DOHH2 (cell line): ENCODE results near the gene ACTMAP.

Experiments used
- H3F3A ChIP-seq: fragments of 200-600 bp; sonication (generic), shearing (Covaris generic); 2 replicates; pipeline ENCODE4 v1.6.0; 2016; ENCODE audit warnings: antibody characterized with exemption, mild to moderate bottlenecking; ENCODE audit not compliant: control insufficient read depth, insufficient read depth
- H3K27ac ChIP-seq: fragments of 200-600 bp; sonication (generic); 2 replicates; pipeline ENCODE4 v1.5.1; 2014; ENCODE audit warnings: low read depth, mild to moderate bottlenecking, low read length, moderate library complexity
- H3K27me3 ChIP-seq: fragments of 200-600 bp; sonication (generic); 2 replicates; pipeline ENCODE4 v1.6.1; 2014; ENCODE audit warnings: mild to moderate bottlenecking, low read length, mixed read lengths; ENCODE audit not compliant: control insufficient read depth
- H3K36me3 ChIP-seq: fragments of 200-600 bp; sonication (generic); 2 replicates; pipeline ENCODE4 v1.6.1; 2014; ENCODE audit warnings: mild to moderate bottlenecking, low read length, moderate library complexity, mixed read lengths; ENCODE audit not compliant: control insufficient read depth
- H3K4me1 ChIP-seq: fragments of 200-600 bp; sonication (generic); 2 replicates; pipeline ENCODE4 v1.6.1; 2014; ENCODE audit warnings: mild to moderate bottlenecking, low read length, mixed read lengths; ENCODE audit not compliant: control insufficient read depth
- H3K4me2 ChIP-seq: fragments of 200-600 bp; sonication (generic); 2 replicates; pipeline ENCODE4 v1.6.0; 2014; ENCODE audit warnings: mild to moderate bottlenecking, low read length, moderate library complexity
- H3K4me3 ChIP-seq: fragments of 200-600 bp; sonication (generic); 2 replicates; pipeline ENCODE4 v1.5.1; 2014; ENCODE audit warnings: mild to moderate bottlenecking, low read length, mixed read lengths
- H3K79me2 ChIP-seq: fragments of 200-600 bp; sonication (generic); 2 replicates; pipeline ENCODE4 v1.6.1; 2014; ENCODE audit warnings: mild to moderate bottlenecking, low read length, mixed read lengths; ENCODE audit not compliant: control insufficient read depth
- H3K9me2 ChIP-seq: fragments of 200-600 bp; sonication (generic); replicated peaks from 2 replicates; pipeline ENCODE4 v1.6.1; 2014; ENCODE audit warnings: mild to moderate bottlenecking, low read length, mixed read lengths; ENCODE audit not compliant: control insufficient read depth
- H3K9me3 ChIP-seq: fragments of 200-600 bp; sonication (generic); 2 replicates; pipeline ENCODE4 v1.6.1; 2014; ENCODE audit warnings: antibody characterized with exemption, low read length, mixed read lengths; ENCODE audit not compliant: control insufficient read depth, insufficient read depth
- H4K20me1 ChIP-seq: fragments of 200-600 bp; sonication (generic); 2 replicates; pipeline ENCODE4 v1.6.0; 2014; ENCODE audit warnings: low read depth, mild to moderate bottlenecking, antibody characterized with exemption, low read length, moderate library complexity; ENCODE audit not compliant: control insufficient read depth, insufficient read depth
- EZH2phosphoT487 ChIP-seq: fragments of 200-600 bp; sonication (generic); IDR thresholded peaks from 2 replicates; pipeline ENCODE4 v1.6.1; 2017; ENCODE audit warnings: borderline replicate concordance, mild to moderate bottlenecking, antibody characterized with exemption, low read length, moderate library complexity, mixed read lengths
- TF ChIP-seq, protein P1 (sequence below): fragments of 200-600 bp; sonication (generic); IDR thresholded peaks from one replicate; pipeline ENCODE4 v1.5.1; 2014; ENCODE audit warnings: antibody characterized with exemption, mild to moderate bottlenecking, low read depth, low read length; ENCODE audit not compliant: poor library complexity, severe bottlenecking

Gene ACTMAP

GRCh38 chr19:40691421-40692211 is 58.7 kb downstream of the ACTMAP start:
- Histone ChIP-seq H3K4me2 (peak overlapping the region; percentile 90), H3K79me2 (no peaks in the 10 kb centered on the region), H3F3A (no peaks in the 10 kb centered on the region), H3K36me3 (no peaks in the 10 kb centered on the region), H3K4me3 (peak overlapping the region; percentile 85), H3K27me3 (no peaks in the 10 kb centered on the region), H3K9me2 (no peaks in the 10 kb centered on the region), H3K4me1 (peaks cover 36% of the 10 kb centered on the region), H4K20me1 (0 out of 2 replicates have a peak, but pooled peaks cover 3% of the 10 kb centered on the region), H3K27ac (no peak overlapping the region), H3K9me3 (no peaks in the 10 kb centered on the region)
- TF ChIP-seq, protein P1, sequence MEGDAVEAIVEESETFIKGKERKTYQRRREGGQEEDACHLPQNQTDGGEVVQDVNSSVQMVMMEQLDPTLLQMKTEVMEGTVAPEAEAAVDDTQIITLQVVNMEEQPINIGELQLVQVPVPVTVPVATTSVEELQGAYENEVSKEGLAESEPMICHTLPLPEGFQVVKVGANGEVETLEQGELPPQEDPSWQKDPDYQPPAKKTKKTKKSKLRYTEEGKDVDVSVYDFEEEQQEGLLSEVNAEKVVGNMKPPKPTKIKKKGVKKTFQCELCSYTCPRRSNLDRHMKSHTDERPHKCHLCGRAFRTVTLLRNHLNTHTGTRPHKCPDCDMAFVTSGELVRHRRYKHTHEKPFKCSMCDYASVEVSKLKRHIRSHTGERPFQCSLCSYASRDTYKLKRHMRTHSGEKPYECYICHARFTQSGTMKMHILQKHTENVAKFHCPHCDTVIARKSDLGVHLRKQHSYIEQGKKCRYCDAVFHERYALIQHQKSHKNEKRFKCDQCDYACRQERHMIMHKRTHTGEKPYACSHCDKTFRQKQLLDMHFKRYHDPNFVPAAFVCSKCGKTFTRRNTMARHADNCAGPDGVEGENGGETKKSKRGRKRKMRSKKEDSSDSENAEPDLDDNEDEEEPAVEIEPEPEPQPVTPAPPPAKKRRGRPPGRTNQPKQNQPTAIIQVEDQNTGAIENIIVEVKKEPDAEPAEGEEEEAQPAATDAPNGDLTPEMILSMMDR: no peak
- TF ChIP-seq EZH2phosphoT487: no peak
